ENCODE measurements around the gene EMD. TPM values are rescaled to one million over a fixed set of nuclear protein-coding genes. Genes with fewer than 3 reads are reported as not detected.

EMD gene
- total and polyA plus RNA-seq, 2 of the 13 experiments (the other 11 are each of a cell fraction or from before 2014, with no cell fraction given): 14.5 to 14.9 TPM

DNA sequence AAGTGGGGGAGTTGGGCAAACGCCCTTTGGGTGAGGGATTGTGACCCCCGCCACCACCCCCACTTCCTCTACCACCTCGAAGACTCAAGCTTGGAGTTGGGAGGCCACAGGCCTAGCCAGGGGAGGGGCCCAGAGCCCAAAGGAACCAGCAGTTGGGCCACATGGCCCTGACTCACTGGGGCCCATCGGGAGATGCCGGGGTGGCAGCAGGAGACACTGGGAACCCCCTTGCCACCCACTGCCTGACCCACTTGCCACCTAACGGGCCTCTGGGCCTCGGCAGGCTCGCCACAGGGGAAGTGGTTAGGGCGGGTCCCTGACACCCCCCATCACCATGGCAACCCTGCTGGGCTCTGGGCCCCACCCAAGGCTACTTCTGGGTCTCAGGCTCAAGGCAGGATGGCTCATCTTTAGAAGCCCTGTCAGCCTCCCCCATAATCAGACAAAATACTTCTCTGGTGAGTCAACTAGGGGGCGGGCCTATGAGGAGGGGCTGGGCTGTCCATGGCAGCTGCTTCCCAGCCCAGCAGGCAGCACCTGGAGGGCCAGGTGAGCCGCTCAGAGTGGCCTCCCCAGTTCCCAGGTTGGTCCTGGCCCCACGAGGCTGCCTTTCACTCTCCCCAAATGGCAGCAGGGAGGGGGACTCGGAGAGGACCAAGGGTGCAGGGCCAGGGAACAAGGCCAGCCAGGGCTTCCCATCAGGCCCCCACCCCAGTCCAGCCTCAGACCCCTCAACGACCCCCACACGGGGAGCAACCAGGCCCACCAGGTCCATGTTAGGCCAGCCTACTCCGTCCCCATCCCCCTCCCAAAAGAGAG, 10.3 kb upstream of the EMD start (continued):
- TF ChIP-seq, protein P1, sequence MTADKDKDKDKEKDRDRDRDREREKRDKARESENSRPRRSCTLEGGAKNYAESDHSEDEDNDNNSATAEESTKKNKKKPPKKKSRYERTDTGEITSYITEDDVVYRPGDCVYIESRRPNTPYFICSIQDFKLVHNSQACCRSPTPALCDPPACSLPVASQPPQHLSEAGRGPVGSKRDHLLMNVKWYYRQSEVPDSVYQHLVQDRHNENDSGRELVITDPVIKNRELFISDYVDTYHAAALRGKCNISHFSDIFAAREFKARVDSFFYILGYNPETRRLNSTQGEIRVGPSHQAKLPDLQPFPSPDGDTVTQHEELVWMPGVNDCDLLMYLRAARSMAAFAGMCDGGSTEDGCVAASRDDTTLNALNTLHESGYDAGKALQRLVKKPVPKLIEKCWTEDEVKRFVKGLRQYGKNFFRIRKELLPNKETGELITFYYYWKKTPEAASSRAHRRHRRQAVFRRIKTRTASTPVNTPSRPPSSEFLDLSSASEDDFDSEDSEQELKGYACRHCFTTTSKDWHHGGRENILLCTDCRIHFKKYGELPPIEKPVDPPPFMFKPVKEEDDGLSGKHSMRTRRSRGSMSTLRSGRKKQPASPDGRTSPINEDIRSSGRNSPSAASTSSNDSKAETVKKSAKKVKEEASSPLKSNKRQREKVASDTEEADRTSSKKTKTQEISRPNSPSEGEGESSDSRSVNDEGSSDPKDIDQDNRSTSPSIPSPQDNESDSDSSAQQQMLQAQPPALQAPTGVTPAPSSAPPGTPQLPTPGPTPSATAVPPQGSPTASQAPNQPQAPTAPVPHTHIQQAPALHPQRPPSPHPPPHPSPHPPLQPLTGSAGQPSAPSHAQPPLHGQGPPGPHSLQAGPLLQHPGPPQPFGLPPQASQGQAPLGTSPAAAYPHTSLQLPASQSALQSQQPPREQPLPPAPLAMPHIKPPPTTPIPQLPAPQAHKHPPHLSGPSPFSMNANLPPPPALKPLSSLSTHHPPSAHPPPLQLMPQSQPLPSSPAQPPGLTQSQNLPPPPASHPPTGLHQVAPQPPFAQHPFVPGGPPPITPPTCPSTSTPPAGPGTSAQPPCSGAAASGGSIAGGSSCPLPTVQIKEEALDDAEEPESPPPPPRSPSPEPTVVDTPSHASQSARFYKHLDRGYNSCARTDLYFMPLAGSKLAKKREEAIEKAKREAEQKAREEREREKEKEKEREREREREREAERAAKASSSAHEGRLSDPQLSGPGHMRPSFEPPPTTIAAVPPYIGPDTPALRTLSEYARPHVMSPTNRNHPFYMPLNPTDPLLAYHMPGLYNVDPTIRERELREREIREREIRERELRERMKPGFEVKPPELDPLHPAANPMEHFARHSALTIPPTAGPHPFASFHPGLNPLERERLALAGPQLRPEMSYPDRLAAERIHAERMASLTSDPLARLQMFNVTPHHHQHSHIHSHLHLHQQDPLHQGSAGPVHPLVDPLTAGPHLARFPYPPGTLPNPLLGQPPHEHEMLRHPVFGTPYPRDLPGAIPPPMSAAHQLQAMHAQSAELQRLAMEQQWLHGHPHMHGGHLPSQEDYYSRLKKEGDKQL (CRISPR knock-in tag; IDR thresholded peaks at IDR 0.05; ENCODE audit: low read depth): no peak
- TF ChIP-seq ZNF775 (CRISPR knock-in tag; IDR thresholded peaks at IDR 0.05; ENCODE audit: borderline replicate concordance): no peak
- no peak for TF ChIP-seq STAG1 (CRISPR knock-in tag; IDR thresholded peaks at IDR 0.05)
- peak; percentile 80 for TF ChIP-seq TEAD3 (CRISPR knock-in tag; optimal IDR thresholded peaks at IDR 0.05; ENCODE audit: borderline replicate concordance)
- no peak for TF ChIP-seq ZSCAN9 (CRISPR knock-in tag; IDR thresholded peaks at IDR 0.05; ENCODE audit: borderline replicate concordance)
- peak in 1 of 2 experiments; percentile 10; a peak in 1 of 4 replicates for TF ChIP-seq POLR2A (IDR thresholded peaks at IDR 0.05; ENCODE audit: insufficient read depth in 1 of 2, low read depth in 2 of 2, low read length in 2 of 2)
- 0 out of 2 replicates have a peak, but pooled peaks have one; percentile 9 for TF ChIP-seq SAP130 (CRISPR knock-in tag; IDR thresholded peaks at IDR 0.05; ENCODE audit: low read depth)
